ENCODE results near the gene GOT1. TPM values are rescaled to one million over a fixed set of nuclear protein-coding genes. Genes with fewer than 3 reads are reported as not detected.

The GOT1 gene
- total RNA-seq, 1 experiment from 2014 or later = 56.8 TPM

GRCh38 chr10:99442394-99442793 lies 12.0 kb upstream of the GOT1 start:
- POLR2A ChIA-PET = no interaction called here
- no peak for DNase-seq (ENCODE audit: low spot score)
- no peak overlapping the region for H3K4me3 Mint-ChIP-seq

More at GRCh38 chr10:99442394-99442793, 12.0 kb upstream of the GOT1 start:
- CTCF ChIA-PET = interaction anchor here (0.6 to 1.6 kb wide), 8 partner anchors 8 to 1654 kb away, joined by 3 to 11 read pairs (median 4); partner anchors contain the start of gene ENTPD7
- peak; percentile 70 for ATAC-seq
- Mint-ChIP-seq H3K9me3 (no peaks in the 10 kb centered on the region), H3K27me3 (ENCODE audit: low read depth) (no peaks in the 10 kb centered on the region), H3K4me1 (peaks cover 15% of the 10 kb centered on the region), H3K27ac (no peak overlapping the region), H3K36me3 (no peaks in the 10 kb centered on the region)
- no peak for TF ChIP-seq RELA (CRISPR knock-in tag; IDR thresholded peaks at IDR 0.05; ENCODE audit: borderline replicate concordance)
- no peak for TF ChIP-seq ZNF416 (CRISPR knock-in tag; IDR thresholded peaks at IDR 0.05)
- no peak for TF ChIP-seq FOXK1 (CRISPR knock-in tag; IDR thresholded peaks at IDR 0.05)
- TF ChIP-seq, protein P1, sequence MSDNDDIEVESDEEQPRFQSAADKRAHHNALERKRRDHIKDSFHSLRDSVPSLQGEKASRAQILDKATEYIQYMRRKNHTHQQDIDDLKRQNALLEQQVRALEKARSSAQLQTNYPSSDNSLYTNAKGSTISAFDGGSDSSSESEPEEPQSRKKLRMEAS (CRISPR knock-in tag; IDR thresholded peaks at IDR 0.05) = no peak
- no peak for TF ChIP-seq NFATC4 (CRISPR knock-in tag; IDR thresholded peaks at IDR 0.05)
- TF ChIP-seq ZBTB43 (CRISPR knock-in tag; IDR thresholded peaks at IDR 0.05) = no peak
- no peak for TF ChIP-seq MLX (CRISPR knock-in tag; IDR thresholded peaks at IDR 0.05)
- TF ChIP-seq, protein P2, sequence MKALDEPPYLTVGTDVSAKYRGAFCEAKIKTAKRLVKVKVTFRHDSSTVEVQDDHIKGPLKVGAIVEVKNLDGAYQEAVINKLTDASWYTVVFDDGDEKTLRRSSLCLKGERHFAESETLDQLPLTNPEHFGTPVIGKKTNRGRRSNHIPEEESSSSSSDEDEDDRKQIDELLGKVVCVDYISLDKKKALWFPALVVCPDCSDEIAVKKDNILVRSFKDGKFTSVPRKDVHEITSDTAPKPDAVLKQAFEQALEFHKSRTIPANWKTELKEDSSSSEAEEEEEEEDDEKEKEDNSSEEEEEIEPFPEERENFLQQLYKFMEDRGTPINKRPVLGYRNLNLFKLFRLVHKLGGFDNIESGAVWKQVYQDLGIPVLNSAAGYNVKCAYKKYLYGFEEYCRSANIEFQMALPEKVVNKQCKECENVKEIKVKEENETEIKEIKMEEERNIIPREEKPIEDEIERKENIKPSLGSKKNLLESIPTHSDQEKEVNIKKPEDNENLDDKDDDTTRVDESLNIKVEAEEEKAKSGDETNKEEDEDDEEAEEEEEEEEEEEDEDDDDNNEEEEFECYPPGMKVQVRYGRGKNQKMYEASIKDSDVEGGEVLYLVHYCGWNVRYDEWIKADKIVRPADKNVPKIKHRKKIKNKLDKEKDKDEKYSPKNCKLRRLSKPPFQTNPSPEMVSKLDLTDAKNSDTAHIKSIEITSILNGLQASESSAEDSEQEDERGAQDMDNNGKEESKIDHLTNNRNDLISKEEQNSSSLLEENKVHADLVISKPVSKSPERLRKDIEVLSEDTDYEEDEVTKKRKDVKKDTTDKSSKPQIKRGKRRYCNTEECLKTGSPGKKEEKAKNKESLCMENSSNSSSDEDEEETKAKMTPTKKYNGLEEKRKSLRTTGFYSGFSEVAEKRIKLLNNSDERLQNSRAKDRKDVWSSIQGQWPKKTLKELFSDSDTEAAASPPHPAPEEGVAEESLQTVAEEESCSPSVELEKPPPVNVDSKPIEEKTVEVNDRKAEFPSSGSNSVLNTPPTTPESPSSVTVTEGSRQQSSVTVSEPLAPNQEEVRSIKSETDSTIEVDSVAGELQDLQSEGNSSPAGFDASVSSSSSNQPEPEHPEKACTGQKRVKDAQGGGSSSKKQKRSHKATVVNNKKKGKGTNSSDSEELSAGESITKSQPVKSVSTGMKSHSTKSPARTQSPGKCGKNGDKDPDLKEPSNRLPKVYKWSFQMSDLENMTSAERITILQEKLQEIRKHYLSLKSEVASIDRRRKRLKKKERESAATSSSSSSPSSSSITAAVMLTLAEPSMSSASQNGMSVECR (CRISPR knock-in tag; IDR thresholded peaks at IDR 0.05; ENCODE audit: borderline replicate concordance) = no peak
- TF ChIP-seq NR1H2 (CRISPR knock-in tag; IDR thresholded peaks at IDR 0.05) = no peak
- TF ChIP-seq TCF7 (CRISPR knock-in tag; IDR thresholded peaks at IDR 0.05; ENCODE audit: low read depth) = no peak
- TF ChIP-seq, protein P3, sequence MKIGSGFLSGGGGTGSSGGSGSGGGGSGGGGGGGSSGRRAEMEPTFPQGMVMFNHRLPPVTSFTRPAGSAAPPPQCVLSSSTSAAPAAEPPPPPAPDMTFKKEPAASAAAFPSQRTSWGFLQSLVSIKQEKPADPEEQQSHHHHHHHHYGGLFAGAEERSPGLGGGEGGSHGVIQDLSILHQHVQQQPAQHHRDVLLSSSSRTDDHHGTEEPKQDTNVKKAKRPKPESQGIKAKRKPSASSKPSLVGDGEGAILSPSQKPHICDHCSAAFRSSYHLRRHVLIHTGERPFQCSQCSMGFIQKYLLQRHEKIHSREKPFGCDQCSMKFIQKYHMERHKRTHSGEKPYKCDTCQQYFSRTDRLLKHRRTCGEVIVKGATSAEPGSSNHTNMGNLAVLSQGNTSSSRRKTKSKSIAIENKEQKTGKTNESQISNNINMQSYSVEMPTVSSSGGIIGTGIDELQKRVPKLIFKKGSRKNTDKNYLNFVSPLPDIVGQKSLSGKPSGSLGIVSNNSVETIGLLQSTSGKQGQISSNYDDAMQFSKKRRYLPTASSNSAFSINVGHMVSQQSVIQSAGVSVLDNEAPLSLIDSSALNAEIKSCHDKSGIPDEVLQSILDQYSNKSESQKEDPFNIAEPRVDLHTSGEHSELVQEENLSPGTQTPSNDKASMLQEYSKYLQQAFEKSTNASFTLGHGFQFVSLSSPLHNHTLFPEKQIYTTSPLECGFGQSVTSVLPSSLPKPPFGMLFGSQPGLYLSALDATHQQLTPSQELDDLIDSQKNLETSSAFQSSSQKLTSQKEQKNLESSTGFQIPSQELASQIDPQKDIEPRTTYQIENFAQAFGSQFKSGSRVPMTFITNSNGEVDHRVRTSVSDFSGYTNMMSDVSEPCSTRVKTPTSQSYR (CRISPR knock-in tag; IDR thresholded peaks at IDR 0.05) = no peak
- TF ChIP-seq, protein P4, sequence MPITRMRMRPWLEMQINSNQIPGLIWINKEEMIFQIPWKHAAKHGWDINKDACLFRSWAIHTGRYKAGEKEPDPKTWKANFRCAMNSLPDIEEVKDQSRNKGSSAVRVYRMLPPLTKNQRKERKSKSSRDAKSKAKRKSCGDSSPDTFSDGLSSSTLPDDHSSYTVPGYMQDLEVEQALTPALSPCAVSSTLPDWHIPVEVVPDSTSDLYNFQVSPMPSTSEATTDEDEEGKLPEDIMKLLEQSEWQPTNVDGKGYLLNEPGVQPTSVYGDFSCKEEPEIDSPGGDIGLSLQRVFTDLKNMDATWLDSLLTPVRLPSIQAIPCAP (CRISPR knock-in tag; IDR thresholded peaks at IDR 0.05) = no peak
- TF ChIP-seq ZNF317 (CRISPR knock-in tag; IDR thresholded peaks at IDR 0.05; ENCODE audit: borderline replicate concordance, low read depth) = no peak
- no peak for TF ChIP-seq HMGA2 (CRISPR knock-in tag; IDR thresholded peaks at IDR 0.05)
- TF ChIP-seq SP1 (CRISPR knock-in tag; conservative IDR thresholded peaks at IDR 0.05) = no peak
- TF ChIP-seq, protein P5, sequence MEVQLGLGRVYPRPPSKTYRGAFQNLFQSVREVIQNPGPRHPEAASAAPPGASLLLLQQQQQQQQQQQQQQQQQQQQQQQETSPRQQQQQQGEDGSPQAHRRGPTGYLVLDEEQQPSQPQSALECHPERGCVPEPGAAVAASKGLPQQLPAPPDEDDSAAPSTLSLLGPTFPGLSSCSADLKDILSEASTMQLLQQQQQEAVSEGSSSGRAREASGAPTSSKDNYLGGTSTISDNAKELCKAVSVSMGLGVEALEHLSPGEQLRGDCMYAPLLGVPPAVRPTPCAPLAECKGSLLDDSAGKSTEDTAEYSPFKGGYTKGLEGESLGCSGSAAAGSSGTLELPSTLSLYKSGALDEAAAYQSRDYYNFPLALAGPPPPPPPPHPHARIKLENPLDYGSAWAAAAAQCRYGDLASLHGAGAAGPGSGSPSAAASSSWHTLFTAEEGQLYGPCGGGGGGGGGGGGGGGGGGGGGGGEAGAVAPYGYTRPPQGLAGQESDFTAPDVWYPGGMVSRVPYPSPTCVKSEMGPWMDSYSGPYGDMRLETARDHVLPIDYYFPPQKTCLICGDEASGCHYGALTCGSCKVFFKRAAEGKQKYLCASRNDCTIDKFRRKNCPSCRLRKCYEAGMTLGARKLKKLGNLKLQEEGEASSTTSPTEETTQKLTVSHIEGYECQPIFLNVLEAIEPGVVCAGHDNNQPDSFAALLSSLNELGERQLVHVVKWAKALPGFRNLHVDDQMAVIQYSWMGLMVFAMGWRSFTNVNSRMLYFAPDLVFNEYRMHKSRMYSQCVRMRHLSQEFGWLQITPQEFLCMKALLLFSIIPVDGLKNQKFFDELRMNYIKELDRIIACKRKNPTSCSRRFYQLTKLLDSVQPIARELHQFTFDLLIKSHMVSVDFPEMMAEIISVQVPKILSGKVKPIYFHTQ (CRISPR knock-in tag; IDR thresholded peaks at IDR 0.05) = no peak
- no peak for TF ChIP-seq CDX4 (CRISPR knock-in tag; IDR thresholded peaks at IDR 0.05; ENCODE audit: borderline replicate concordance)
- no peak for TF ChIP-seq USF1 (CRISPR knock-in tag; IDR thresholded peaks at IDR 0.05)
- TF ChIP-seq, protein P6, sequence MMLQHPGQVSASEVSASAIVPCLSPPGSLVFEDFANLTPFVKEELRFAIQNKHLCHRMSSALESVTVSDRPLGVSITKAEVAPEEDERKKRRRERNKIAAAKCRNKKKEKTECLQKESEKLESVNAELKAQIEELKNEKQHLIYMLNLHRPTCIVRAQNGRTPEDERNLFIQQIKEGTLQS (CRISPR knock-in tag; conservative IDR thresholded peaks at IDR 0.05) = no peak
- TF ChIP-seq ELF4 (CRISPR knock-in tag; IDR thresholded peaks at IDR 0.05; ENCODE audit: low read depth) = no peak
